GOT3 (cell line): ENCODE measurements around the gene VN1R5.

ENCODE experiments used
- DNase-seq: peaks from one replicate; lab custom pipeline; 2025; ENCODE audit warnings: mixed read lengths; lab: John Stamatoyannopoulos, UW

Gene VN1R5

DNA sequence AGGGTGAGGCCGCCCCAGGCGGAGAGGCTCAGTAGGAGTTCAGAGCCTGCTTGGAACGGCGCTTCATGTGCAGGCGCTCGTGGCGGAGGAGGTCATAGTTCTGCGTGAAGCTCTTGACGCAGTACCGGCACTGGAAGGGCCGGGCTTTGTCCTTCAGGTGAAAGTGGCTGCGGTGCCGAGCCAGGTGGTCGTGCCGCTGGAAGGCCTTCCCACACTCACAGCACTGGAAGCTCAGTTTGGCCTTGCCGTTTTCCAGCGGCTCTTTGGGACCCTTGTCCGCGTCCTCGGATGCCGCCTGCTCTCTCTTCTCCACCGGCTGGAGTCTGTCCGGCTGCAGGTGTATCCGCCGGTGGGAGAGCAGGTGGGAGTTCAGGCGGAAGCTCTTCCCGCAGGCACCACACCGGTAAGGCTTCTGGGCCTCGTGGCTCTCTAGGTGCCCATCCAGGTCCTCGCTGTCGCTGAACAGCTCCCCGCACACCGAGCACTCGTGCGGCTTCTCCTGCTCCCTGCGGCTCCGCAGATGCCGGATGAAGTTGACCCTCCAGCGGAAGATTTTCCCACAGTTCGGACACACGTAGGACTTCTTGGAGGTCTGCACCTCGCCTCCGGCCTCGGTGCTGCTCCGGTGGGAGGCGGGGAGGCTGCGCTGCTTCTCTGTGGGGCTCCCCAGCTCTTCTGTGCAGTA is 44.8 kb downstream of the VN1R5 start:
- no peak for DNase-seq

GRCh38 chr1:247301176-247301540 is 45.3 kb downstream of the VN1R5 start:
- no peak for DNase-seq

DNA sequence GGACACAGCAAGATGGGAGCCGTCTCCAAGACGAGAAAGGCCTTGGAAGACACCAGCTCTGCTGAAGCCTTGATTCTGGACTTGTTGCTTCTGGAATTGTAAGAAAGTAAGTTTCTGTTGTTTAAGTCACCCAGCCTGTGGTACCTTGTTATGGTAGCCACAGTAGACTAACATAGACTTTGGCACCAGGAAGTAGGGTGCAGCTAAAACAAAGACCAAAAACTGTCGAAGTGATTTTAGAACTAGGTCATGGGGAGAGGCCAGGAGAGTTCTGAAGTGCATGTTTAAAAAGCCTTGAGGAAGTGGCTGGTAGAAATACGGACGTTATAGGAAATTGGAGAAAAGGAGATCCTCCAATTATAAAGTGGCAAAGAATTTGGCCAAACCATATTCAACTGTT is 47.3 kb downstream of the VN1R5 start:
- no peak for DNase-seq

DNA sequence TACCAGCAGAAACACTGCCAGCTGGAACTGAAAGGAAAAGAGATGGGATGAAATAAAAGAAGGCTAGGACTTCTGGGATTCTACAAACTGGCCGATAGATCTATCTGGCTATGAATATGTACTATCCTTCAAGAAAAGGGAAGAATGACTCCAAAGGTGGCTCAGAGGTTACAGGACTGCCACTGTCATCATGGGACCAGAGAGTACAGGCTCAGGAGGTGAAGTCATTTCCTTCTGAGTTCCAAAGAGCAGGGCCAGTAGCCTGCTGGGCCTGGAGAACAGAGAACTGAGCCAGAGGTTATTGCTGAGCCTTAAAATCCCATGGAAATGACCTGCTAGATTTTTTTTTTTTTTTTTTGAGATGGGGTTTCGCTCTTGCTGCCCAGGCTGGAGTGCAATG is 48.2 kb downstream of the VN1R5 start:
- DNase-seq: no peak
